GM23338 (cell line): ENCODE data around the gene SLC22A17. TPM values are rescaled to one million over a fixed set of nuclear protein-coding genes. Genes with fewer than 3 reads are reported as not detected.
"Not testable (repeated sequence)": the region's sequence is repeated elsewhere in the genome, so short reads cannot be mapped to it uniquely, and the experiment has no call there.

ENCODE experiments used
- ATAC-seq: fragments of 200-7000 bp; cut with Tn5 transposase; 3 replicates; pipeline ENCODE4 v1.9.1; 2020
- DNase-seq: peaks from one replicate; pipeline ENCODE4 v3.0.0-alpha.2; 2015; ENCODE audit warnings: low spot score
- H2AFZ ChIP-seq: fragments of 200-600 bp; sonication (generic); 2 replicates; pipeline ENCODE4 v1.8.0; 2016; ENCODE audit warnings: antibody characterized with exemption, mild to moderate bottlenecking, moderate library complexity
- H3F3A ChIP-seq: fragments of 200-600 bp; sonication (generic); replicated peaks from 2 replicates; pipeline ENCODE4 v1.8.0; 2017; ENCODE audit warnings: antibody characterized with exemption, mixed run types, low read depth
- H3K27ac ChIP-seq: fragments of 200-600 bp; sonication (generic); 2 replicates; pipeline ENCODE4 v1.6.1; 2016; ENCODE audit warnings: low read depth
- H3K27me3 ChIP-seq: fragments of 200-600 bp; sonication (generic); 2 replicates; pipeline ENCODE4 v1.8.0; 2016; ENCODE audit warnings: mild to moderate bottlenecking, mixed run types, moderate library complexity; ENCODE audit not compliant: insufficient read depth
- H3K36me3 ChIP-seq: fragments of 200-600 bp; sonication (generic); 2 replicates; pipeline ENCODE4 v1.8.0; 2016; ENCODE audit warnings: mild to moderate bottlenecking; ENCODE audit not compliant: insufficient read depth
- H3K4me1 ChIP-seq: fragments of 200-600 bp; sonication (generic); 2 replicates; pipeline ENCODE4 v1.8.0; 2016; ENCODE audit warnings: mild to moderate bottlenecking, moderate library complexity; ENCODE audit not compliant: insufficient read depth
- H3K4me2 ChIP-seq: fragments of 200-600 bp; sonication (generic); 2 replicates; pipeline ENCODE4 v1.7.1; 2017; ENCODE audit warnings: mixed run types
- H3K4me3 ChIP-seq: fragments of 200-600 bp; sonication (generic); 2 replicates; pipeline ENCODE4 v1.6.1; 2016; ENCODE audit warnings: mixed run types
- H3K79me2 ChIP-seq: fragments of 200-600 bp; sonication (generic); replicated peaks from 2 replicates; pipeline ENCODE4 v1.8.0; 2017; ENCODE audit warnings: mild to moderate bottlenecking; ENCODE audit not compliant: insufficient read depth
- H3K9me2 ChIP-seq: fragments of 200-600 bp; sonication (generic); 2 replicates; pipeline ENCODE4 v1.8.0; 2017; ENCODE audit not compliant: insufficient read depth
- H4K20me1 ChIP-seq: fragments of 200-600 bp; sonication (generic); replicated peaks from 2 replicates; pipeline ENCODE4 v1.8.0; 2017; ENCODE audit warnings: mild to moderate bottlenecking; ENCODE audit not compliant: insufficient read depth
- H3K27ac Mint-ChIP-seq: 2 replicates; pipeline ENCODE4 v1.8.0; 2020; ENCODE audit warnings: inconsistent platforms, mild to moderate bottlenecking, moderate library complexity, mixed read lengths
- H3K27me3 Mint-ChIP-seq: 3 replicates; pipeline ENCODE4 v1.8.0; 2022; ENCODE audit warnings: low read depth, mild to moderate bottlenecking, moderate library complexity, mixed read lengths, inconsistent platforms; ENCODE audit not compliant: insufficient read depth, poor library complexity
- H3K36me3 Mint-ChIP-seq: 3 replicates; pipeline ENCODE4 v1.8.0; 2021; ENCODE audit warnings: low read depth, mild to moderate bottlenecking, inconsistent platforms, moderate library complexity, mixed read lengths
- H3K4me1 Mint-ChIP-seq: 3 replicates; pipeline ENCODE4 v1.8.0; 2020; ENCODE audit warnings: mild to moderate bottlenecking, inconsistent platforms, mixed read lengths
- H3K4me3 Mint-ChIP-seq: 3 replicates; pipeline ENCODE4 v1.8.0; 2021; ENCODE audit warnings: moderate library complexity, mild to moderate bottlenecking, inconsistent platforms, mixed read lengths
- H3K9me3 Mint-ChIP-seq: 3 replicates; pipeline ENCODE4 v1.8.0; 2020; ENCODE audit warnings: moderate library complexity, mild to moderate bottlenecking, inconsistent platforms, mixed read lengths
- CREB1 ChIP-seq: fragments of 250-450 bp; sonication (Bioruptor Pico); IDR thresholded peaks from 2 replicates; pipeline ENCODE4 v1.5.0; 2020; ENCODE audit warnings: low read depth, mild to moderate bottlenecking, moderate library complexity
- EZH2 ChIP-seq: fragments of 200-600 bp; sonication (generic); IDR thresholded peaks from one replicate; pipeline ENCODE4 v1.8.0; 2017; ENCODE audit warnings: antibody characterized with exemption, mild to moderate bottlenecking, low read depth; ENCODE audit not compliant: unreplicated experiment
- NANOG ChIP-seq: IDR thresholded peaks from 2 replicates; pipeline ENCODE4 v1.6.1; 2016; ENCODE audit warnings: antibody characterized with exemption, borderline replicate concordance
- STAT1 ChIP-seq: IDR thresholded peaks from one replicate; pipeline ENCODE4 v1.6.1; 2016; ENCODE audit warnings: antibody characterized with exemption; ENCODE audit not compliant: unreplicated experiment
- ZNF462 ChIP-seq: fragments of 250-450 bp; sonication (Bioruptor Pico); IDR thresholded peaks from 2 replicates; pipeline ENCODE4 v1.5.0; 2020; ENCODE audit warnings: mild to moderate bottlenecking, moderate library complexity
- polyA plus RNA-seq: library from polyadenylated mRNA; unstranded; fragments of >200 nt; fragmentation: Nextera tagmentation; extraction: Ambion mirVana; gene quantifications from 2 replicates; pipeline ENCODE4 v1.2.1, GENCODE V29; 2016
- total RNA-seq: library from RNA; depleted of rRNA; stranded (reverse); fragments of >200 nt; shearing (Covaris generic); gene quantifications from 2 replicates; pipeline ENCODE4 v1.2.3, GENCODE V29; 2014

The SLC22A17 gene
- total and polyA plus RNA-seq, 2 experiments from 2014 or later = 28.6 to 56.6 TPM

- no peaks in the 10 kb centered on the region; the same call in 1 of the 2 replicates for H3K4me1 ChIP-seq
- no peaks in the 10 kb centered on the region for H3K36me3 ChIP-seq
- H3K27me3 ChIP-seq = no peaks in the 10 kb centered on the region
- Mint-ChIP-seq H3K9me3 (no peaks in the 10 kb centered on the region; the same call in 1 of the 3 replicates), H3K4me3 (no peak overlapping the region), H3K27ac (no peak overlapping the region), H3K36me3 (no peaks in the 10 kb centered on the region; the same call in 2 of the 3 replicates), H3K27me3 (peaks cover 10% of the 10 kb centered on the region), H3K4me1 (peaks cover 10% of the 10 kb centered on the region)
- no peak overlapping the region for H2AFZ ChIP-seq
- no peak overlapping the region for H3K4me2 ChIP-seq
- TF ChIP-seq EZH2 = no peak
- no peak for TF ChIP-seq STAT1
- TF ChIP-seq CREB1 (CRISPR knock-in tag) = no peak
- no peak for TF ChIP-seq ZNF462 (CRISPR knock-in tag)
- TF ChIP-seq NANOG = no peak
- no peak for ATAC-seq
- H3K9me2 ChIP-seq = peaks cover 9% of the 10 kb centered on the region; the same call in 1 of the 2 replicates
- no peak overlapping the region for H3K27ac ChIP-seq
- H4K20me1 ChIP-seq = no peaks in the 10 kb centered on the region
- H3K79me2 ChIP-seq = no peaks in the 10 kb centered on the region
- DNase-seq = no peak
- H3F3A ChIP-seq = no peaks in the 10 kb centered on the region
- H3K4me3 ChIP-seq = no peak overlapping the region
These were observed 34.3 kb upstream of the SLC22A17 start for GRCh38 chr14:23386999-23387398.

GRCh38 chr14:23386266-23386657 lies 33.6 kb upstream of the SLC22A17 start:
- not testable (repeated sequence) for H3K4me1 ChIP-seq

More at GRCh38 chr14:23386266-23386657, 33.6 kb upstream of the SLC22A17 start:
- H3K36me3 Mint-ChIP-seq, H3K27me3 Mint-ChIP-seq, H2AFZ ChIP-seq, H3K4me1 Mint-ChIP-seq, H3K4me3 Mint-ChIP-seq, H3K9me2 ChIP-seq, H3K4me2 ChIP-seq, H3K27me3 ChIP-seq, H3K4me3 ChIP-seq, ATAC-seq, H4K20me1 ChIP-seq, H3K27ac ChIP-seq, DNase-seq, H3F3A ChIP-seq, H3K79me2 ChIP-seq, H3K27ac Mint-ChIP-seq, H3K9me3 Mint-ChIP-seq, H3K36me3 ChIP-seq: not testable (repeated sequence)
